ENCODE results near the gene TSPAN7. TPM values are rescaled to one million over a fixed set of nuclear protein-coding genes. Genes with fewer than 3 reads are reported as not detected.

Gene TSPAN7
- total and polyA plus RNA-seq, 2 donors (not counting 3 experiments of a cell fraction or from before 2014, with no cell fraction given) = 3.2 to 5.2 TPM

GRCh38 chrX:38514016-38514854 is 47.1 kb upstream of the TSPAN7 start:
- H4K20me1 ChIP-seq (replicated peaks; ENCODE audit: control insufficient read depth, extremely low read depth, insufficient read depth, low read length) = no peaks in the 10 kb centered on the region
- no TSS peak for BruUV-seq (replicated peaks)
- intact Hi-C loops (cut with micrococcal nuclease) = no loop called here
- H3K79me2 ChIP-seq (ENCODE audit: control insufficient read depth, insufficient read depth, low read length) = no peaks in the 10 kb centered on the region
- no peaks in the 10 kb centered on the region for H3K4me1 ChIP-seq (ENCODE audit: control insufficient read depth, extremely low read depth, insufficient read depth, low read length)
- FAIRE-seq (no peak), DNase-seq (ENCODE audit: low read depth, low spot score) (no peak)
- H3K27me3 ChIP-seq (ENCODE audit: control insufficient read depth in 2 of 2, insufficient read depth in 2 of 2, low read length in 2 of 2) = no peaks in the 10 kb centered on the region
- no peak overlapping the region for H3K4me3 ChIP-seq (replicated peaks in 1 of 3; ENCODE audit: insufficient read depth in 1 of 3, low read depth in 1 of 3, low read length in 3 of 3)
- no peak overlapping the region for H3K4me2 ChIP-seq (ENCODE audit: insufficient read depth, low read length)
- H3K36me3 ChIP-seq (ENCODE audit: control insufficient read depth in 2 of 2, extremely low read depth in 1 of 2, insufficient read depth in 2 of 2, low read length in 2 of 2) = no peaks in the 10 kb centered on the region
- CTCF ChIA-PET = no interaction called here
- H3K9me3 ChIP-seq (replicated peaks; ENCODE audit: control insufficient read depth, insufficient read depth, low read length) = no peaks in the 10 kb centered on the region
- POLR2A ChIA-PET = no interaction called here
- no peak overlapping the region for H2AFZ ChIP-seq (ENCODE audit: low read depth, low read length)
- TF ChIP-seq EZH2 (IDR thresholded peaks at IDR 0.05; ENCODE audit: borderline replicate concordance, low read depth, low read length, severe bottlenecking) = no peak
- no peak for TF ChIP-seq CTCF (IDR thresholded peaks at IDR 0.05; ENCODE audit: extremely low read depth in 1 of 2, insufficient read depth in 1 of 2, low read depth in 1 of 2, low read length in 2 of 2)
- no peak for TF ChIP-seq GATA2 (IDR thresholded peaks at IDR 0.05; ENCODE audit: insufficient read depth, insufficient read length, low read depth, low read length)
- no peak for TF ChIP-seq MYC (IDR thresholded peaks at IDR 0.05; ENCODE audit: low read depth, low read length)
- no peak for TF ChIP-seq MAX (IDR thresholded peaks at IDR 0.05; ENCODE audit: insufficient read depth, insufficient read length)
- no peak for TF ChIP-seq FOS (IDR thresholded peaks at IDR 0.05; ENCODE audit: borderline replicate concordance, insufficient read depth, low read length)
- no peak for TF ChIP-seq POLR2AphosphoS5 (IDR thresholded peaks at IDR 0.05; ENCODE audit: insufficient read depth, low read depth, low read length)
- no peak for TF ChIP-seq POLR2A (IDR thresholded peaks at IDR 0.05; ENCODE audit: low read depth, low read length)
- TF ChIP-seq JUN (IDR thresholded peaks at IDR 0.05; ENCODE audit: borderline replicate concordance, insufficient read depth, insufficient read length, low read depth) = no peak
- H3K9me1 ChIP-seq (replicated peaks; ENCODE audit: control insufficient read depth, extremely low read depth, insufficient read depth, low read length) = no peaks in the 10 kb centered on the region
- no peak overlapping the region for H3K9ac ChIP-seq (replicated peaks; ENCODE audit: extremely low read depth, insufficient read depth, low read length)
- dilution Hi-C loops (cut with MboI; ENCODE audit: extremely low pct_ligation_motif_present, low sequenced_read_pairs) = no loop called here
- no peak overlapping the region for H3K27ac ChIP-seq (ENCODE audit: insufficient read depth, low read depth, low read length)
